Liver (tissue), 3 donors: Measurements from ENCODE around the gene SLC9A3.

Experiments
- ATF3 ChIP-seq: IDR thresholded peaks from 2 replicates; pipeline ENCODE4 v1.6.1; 2016; ENCODE audit warnings: antibody characterized with exemption
- CTCF ChIP-seq: fragments of 150-350 bp; IDR thresholded peaks from 2 replicates; pipeline ENCODE4 v1.5.1; 2017; ENCODE audit warnings: improper control_type of control experiment, low read depth, low read length; ENCODE audit not compliant: missing input control
- FOXA1 ChIP-seq: IDR thresholded peaks from 2 replicates; pipeline ENCODE4 v1.6.1; 2016; ENCODE audit warnings: antibody characterized with exemption
- GABPA ChIP-seq, 2 donors: IDR thresholded peaks in 1 of 2; conservative IDR thresholded peaks in 1 of 2; 2 replicates each; pipeline ENCODE4 v1.6.1; 2016; ENCODE audit warnings: antibody characterized with exemption in 2 of 2, mild to moderate bottlenecking in 1 of 2, moderate library complexity in 1 of 2
- JUND ChIP-seq, 2 donors: IDR thresholded peaks; 2 replicates each; pipeline ENCODE4 v1.6.1; 2016; ENCODE audit warnings: antibody characterized with exemption in 2 of 2
- MAX ChIP-seq: IDR thresholded peaks from 2 replicates; pipeline ENCODE4 v1.6.1; 2016; ENCODE audit warnings: antibody characterized with exemption
- RAD21 ChIP-seq, 2 donors: IDR thresholded peaks; 2 replicates each; pipeline ENCODE4 v1.6.1; 2016; ENCODE audit warnings: antibody characterized with exemption in 2 of 2, mild to moderate bottlenecking in 2 of 2
- REST ChIP-seq: IDR thresholded peaks from 2 replicates; pipeline ENCODE4 v1.6.1; 2016; ENCODE audit warnings: antibody characterized with exemption, mild to moderate bottlenecking
- RXRA ChIP-seq, 2 donors: IDR thresholded peaks; 2 replicates each; pipeline ENCODE4 v1.6.1; 2017 to 2018; ENCODE audit warnings: antibody characterized with exemption in 2 of 2, mild to moderate bottlenecking in 1 of 2
- SP1 ChIP-seq: IDR thresholded peaks from 2 replicates; pipeline ENCODE4 v1.6.1; 2018; ENCODE audit warnings: antibody characterized with exemption, mild to moderate bottlenecking
- TAF1 ChIP-seq: conservative IDR thresholded peaks from 2 replicates; pipeline ENCODE4 v1.6.1; 2016; ENCODE audit warnings: antibody characterized with exemption, mild to moderate bottlenecking
- YY1 ChIP-seq: IDR thresholded peaks from 2 replicates; pipeline ENCODE4 v1.6.1; 2016; ENCODE audit warnings: antibody characterized with exemption, mild to moderate bottlenecking
- donor health status: healthy.
- donor health status: healthy.

- no peak for TF ChIP-seq CTCF
- no peak for TF ChIP-seq REST
- TF ChIP-seq MAX, result no peak
- TF ChIP-seq SP1, result no peak
- no peak for TF ChIP-seq RAD21 (IDR thresholded peaks at IDR 0.05)
- no peak for TF ChIP-seq RXRA (IDR thresholded peaks at IDR 0.05)
- TF ChIP-seq JUND (IDR thresholded peaks at IDR 0.05), result no peak
- TF ChIP-seq ATF3, result no peak
- TF ChIP-seq GABPA (IDR thresholded peaks at IDR 0.05 in 1 of 2, conservative IDR thresholded peaks at IDR 0.05 in 1 of 2), result no peak
- TF ChIP-seq YY1, result no peak
- no peak for TF ChIP-seq TAF1
- no peak for TF ChIP-seq FOXA1
These were observed 60.9 kb downstream of the SLC9A3 start for GRCh38 chr5:463301-463700.
